Gastrocnemius medialis (tissue), 4 donors: ENCODE results near the gene PTPRN2. TPM values are rescaled to one million over a fixed set of nuclear protein-coding genes. Genes with fewer than 3 reads are reported as not detected.

Source experiments
- ATAC-seq, 2 donors: fragments of 150-250 bp; one replicate each; pipeline ENCODE4 v1.9.1; 2016
- DNase-seq, 2 donors: peaks; one replicate each; pipeline ENCODE4 v3.0.0-alpha.2; 2019
- H3K27ac ChIP-seq, 4 donors: fragments of 200-600 bp; sonication (generic); 1 replicate in 1 of 4; 2 replicates in 3 of 4; pipeline ENCODE4 v1.5.1; 2016 to 2018; ENCODE audit warnings: mild to moderate bottlenecking in 2 of 4, moderate library complexity in 1 of 4
- H3K27me3 ChIP-seq, 3 donors: fragments of 200-600 bp; sonication (generic) in 2 of 3; 1 replicate in 1 of 3; 2 replicates in 2 of 3; pipeline versions ENCODE4 v1.5.1 to v1.6.0; 2016 to 2019; ENCODE audit warnings: mild to moderate bottlenecking in 1 of 3, moderate library complexity in 1 of 3
- H3K36me3 ChIP-seq, 2 donors: fragments of 200-600 bp; sonication (generic) in 1 of 2; one replicate each; pipeline ENCODE4 v1.5.1; 2017 to 2018
- H3K4me1 ChIP-seq, 2 donors: fragments of 200-600 bp; sonication (generic) in 1 of 2; one replicate each; pipeline ENCODE4 v1.5.1; 2016 to 2017; ENCODE audit warnings: mild to moderate bottlenecking in 2 of 2
- H3K4me3 ChIP-seq, 4 donors: fragments of 200-600 bp; sonication (generic) in 3 of 4; 1 replicate in 1 of 4; 2 replicates in 3 of 4; pipeline ENCODE4 v1.5.1; 2016 to 2019; ENCODE audit warnings: mild to moderate bottlenecking in 2 of 4
- H3K9me3 ChIP-seq, 3 donors: fragments of 200-600 bp; sonication (generic) in 2 of 3; 1 replicate in 1 of 3; 2 replicates in 2 of 3; pipeline ENCODE4 v1.5.1; 2016 to 2019
- POLR2A ChIP-seq, 2 donors: fragments of 450-650 bp; IDR thresholded peaks; one replicate each; pipeline ENCODE4 v1.6.1; 2017; ENCODE audit warnings: antibody characterized with exemption in 2 of 2, mild to moderate bottlenecking in 2 of 2, moderate library complexity in 2 of 2
- in situ Hi-C, 4 donors: fragments of 200-750 bp; cut with MboI; loops; one replicate each; pipeline versions ENCODE4 v1.15.0 to v1.8.0; 2017; ENCODE audit warnings: low sequenced_read_pairs in 4 of 4
- intact Hi-C: fragments of 100-400 bp; cut with DNase I; formaldehyde crosslinking; loops from one replicate; pipeline ENCODE4 v1.15.1; 2023; ENCODE audit warnings: low total_unique reads
- total RNA-seq, 4 donors: library from RNA; depleted of rRNA; stranded (reverse); fragments of >200 nt; gene quantifications; one replicate each; pipeline versions ENCODE4 v1.1.0 to v1.2.3, GENCODE V29; 2016
- TF ChIP-seq, protein P1 (sequence below), 5 experiments: fragments of 450-650 bp in 3 of 5; fragments of 200-600 bp in 2 of 5; sonication (generic) in 2 of 5; IDR thresholded peaks in 4 of 5; conservative IDR thresholded peaks in 1 of 5; 1 replicate in 4 of 5; 2 replicates in 1 of 5; pipeline ENCODE4 v1.5.1; 2016 to 2019; ENCODE audit warnings: antibody characterized with exemption in 5 of 5, mild to moderate bottlenecking in 3 of 5, moderate library complexity in 3 of 5

Gene PTPRN2
- total RNA-seq, 4 donors from 2014 or later, result 0.66 to 0.85 (median 0.81) TPM

GRCh38 chr7:157863906-157864810, 723.5 kb downstream of the PTPRN2 start:
- no peak for TF ChIP-seq POLR2A (IDR thresholded peaks at IDR 0.05)
- TF ChIP-seq, protein P1, sequence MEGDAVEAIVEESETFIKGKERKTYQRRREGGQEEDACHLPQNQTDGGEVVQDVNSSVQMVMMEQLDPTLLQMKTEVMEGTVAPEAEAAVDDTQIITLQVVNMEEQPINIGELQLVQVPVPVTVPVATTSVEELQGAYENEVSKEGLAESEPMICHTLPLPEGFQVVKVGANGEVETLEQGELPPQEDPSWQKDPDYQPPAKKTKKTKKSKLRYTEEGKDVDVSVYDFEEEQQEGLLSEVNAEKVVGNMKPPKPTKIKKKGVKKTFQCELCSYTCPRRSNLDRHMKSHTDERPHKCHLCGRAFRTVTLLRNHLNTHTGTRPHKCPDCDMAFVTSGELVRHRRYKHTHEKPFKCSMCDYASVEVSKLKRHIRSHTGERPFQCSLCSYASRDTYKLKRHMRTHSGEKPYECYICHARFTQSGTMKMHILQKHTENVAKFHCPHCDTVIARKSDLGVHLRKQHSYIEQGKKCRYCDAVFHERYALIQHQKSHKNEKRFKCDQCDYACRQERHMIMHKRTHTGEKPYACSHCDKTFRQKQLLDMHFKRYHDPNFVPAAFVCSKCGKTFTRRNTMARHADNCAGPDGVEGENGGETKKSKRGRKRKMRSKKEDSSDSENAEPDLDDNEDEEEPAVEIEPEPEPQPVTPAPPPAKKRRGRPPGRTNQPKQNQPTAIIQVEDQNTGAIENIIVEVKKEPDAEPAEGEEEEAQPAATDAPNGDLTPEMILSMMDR (IDR thresholded peaks at IDR 0.05 in 4 of 5, conservative IDR thresholded peaks at IDR 0.05 in 1 of 5), result no peak
- Histone ChIP-seq H3K4me3 (no peak overlapping the region), H3K4me1 (no peaks in the 10 kb centered on the region), H3K36me3 (no peaks in the 10 kb centered on the region), H3K9me3 (no peaks in the 10 kb centered on the region), H3K27ac (no peak overlapping the region), H3K27me3 (no peaks in the 10 kb centered on the region)
- in situ Hi-C loops, result no loop called here
- intact Hi-C loops, result no loop called here
- ATAC-seq, result no peak
- DNase-seq, result no peak

- no peak for DNase-seq
- H3K27ac ChIP-seq, result no peak overlapping the region
- no peak for TF ChIP-seq POLR2A (IDR thresholded peaks at IDR 0.05)
- TF ChIP-seq, protein P1 (IDR thresholded peaks at IDR 0.05 in 4 of 5, conservative IDR thresholded peaks at IDR 0.05 in 1 of 5), result no peak
- H3K36me3 ChIP-seq, result no peaks in the 10 kb centered on the region
- no peaks in the 10 kb centered on the region for H3K27me3 ChIP-seq
- no peak overlapping the region for H3K4me3 ChIP-seq
- H3K9me3 ChIP-seq, result no peaks in the 10 kb centered on the region
- in situ Hi-C loops (no loop called here), intact Hi-C loops (no loop called here)
- H3K4me1 ChIP-seq, result no peaks in the 10 kb centered on the region
- no peak for ATAC-seq
These were observed 724.4 kb downstream of the PTPRN2 start for GRCh38 chr7:157863176-157863575.

DNA sequence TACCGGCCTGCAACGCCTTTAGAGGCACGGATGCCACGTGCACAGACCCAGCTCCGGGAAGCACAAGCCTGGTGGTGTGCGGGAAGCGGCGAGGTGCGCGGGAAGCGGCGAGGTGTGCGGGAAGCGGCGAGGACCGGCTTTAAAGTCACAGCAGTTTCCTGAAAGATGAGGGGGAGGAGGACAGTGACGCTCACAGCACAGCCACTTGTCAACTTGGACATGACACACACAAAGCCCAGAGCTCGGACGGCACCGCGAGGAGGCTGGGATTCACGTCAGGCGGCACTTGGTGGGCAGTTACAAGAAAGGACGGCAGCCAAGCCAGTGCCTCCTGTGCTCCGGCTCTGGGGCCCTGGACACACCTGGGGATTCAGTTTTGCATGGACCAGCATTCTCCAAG, 724.9 kb downstream of the PTPRN2 start:
- Histone ChIP-seq H3K27ac (no peak overlapping the region), H3K27me3 (no peaks in the 10 kb centered on the region), H3K9me3 (no peaks in the 10 kb centered on the region), H3K36me3 (no peaks in the 10 kb centered on the region), H3K4me1 (no peaks in the 10 kb centered on the region), H3K4me3 (no peak overlapping the region)
- TF ChIP-seq, protein P1 (IDR thresholded peaks at IDR 0.05 in 4 of 5, conservative IDR thresholded peaks at IDR 0.05 in 1 of 5), result no peak
- no peak for TF ChIP-seq POLR2A (IDR thresholded peaks at IDR 0.05)
- DNase-seq (no peak), ATAC-seq (no peak)
- in situ Hi-C loops, result no loop called here
- intact Hi-C loops, result no loop called here

DNA sequence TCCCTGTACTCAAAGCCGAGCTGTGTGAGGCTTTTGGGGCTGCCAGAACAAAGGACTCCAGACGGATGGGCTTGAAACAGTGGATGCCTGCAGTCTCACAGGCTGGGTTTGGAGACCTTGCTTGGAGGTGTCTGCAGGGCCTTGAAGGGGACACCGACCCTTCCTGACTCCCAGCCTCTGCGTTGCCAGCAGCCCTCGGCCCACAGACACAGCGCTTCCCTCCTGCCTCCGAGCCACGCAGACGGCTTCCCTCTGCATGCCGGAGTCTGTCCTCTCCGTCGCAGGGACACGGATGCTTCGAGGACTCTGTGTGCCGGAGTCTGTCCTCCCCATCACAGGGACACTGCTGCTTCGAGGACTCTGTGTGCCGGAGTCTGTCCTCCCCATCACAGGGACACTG, 726.1 kb downstream of the PTPRN2 start:
- Histone ChIP-seq H3K9me3 (no peaks in the 10 kb centered on the region), H3K27me3 (no peaks in the 10 kb centered on the region), H3K4me1 (no peaks in the 10 kb centered on the region), H3K27ac (no peak overlapping the region), H3K36me3 (no peaks in the 10 kb centered on the region), H3K4me3 (no peak overlapping the region)
- DNase-seq (no peak), ATAC-seq (no peak)
- intact Hi-C loops, result no loop called here
- in situ Hi-C loops, result no loop called here
- TF ChIP-seq POLR2A (IDR thresholded peaks at IDR 0.05), result no peak
- TF ChIP-seq, protein P1 (IDR thresholded peaks at IDR 0.05 in 4 of 5, conservative IDR thresholded peaks at IDR 0.05 in 1 of 5), result no peak
